GM19397 (cell line): ENCODE measurements around the gene SUSD1.

Experiments
- ATAC-seq: cut with Tn5 transposase; IDR thresholded peaks from one replicate; pipeline ENCODE4 v1.9.1; 2021; ENCODE audit warnings: mild to moderate bottlenecking, moderate library complexity; ENCODE audit not compliant: unreplicated experiment

SUSD1 gene

DNA sequence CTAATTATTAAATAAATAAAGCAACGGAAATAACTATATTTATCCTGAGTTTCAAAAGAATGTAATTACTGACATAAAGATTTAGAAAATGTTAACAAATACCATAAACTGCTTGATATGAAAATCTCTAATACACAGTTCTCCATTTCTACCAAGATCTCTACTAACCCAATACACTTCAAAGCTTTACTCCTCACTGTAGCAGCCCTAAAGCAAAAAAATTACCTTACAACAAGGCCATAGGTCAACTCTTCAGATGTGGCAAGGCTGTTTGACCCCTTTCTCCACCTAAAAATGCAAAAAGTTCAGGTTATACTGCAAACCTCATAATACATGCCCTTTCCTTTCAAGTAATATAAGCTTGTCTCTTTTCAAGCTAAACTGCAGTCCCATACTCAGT is 181.8 kb downstream of the SUSD1 start:
- no peak for ATAC-seq

DNA sequence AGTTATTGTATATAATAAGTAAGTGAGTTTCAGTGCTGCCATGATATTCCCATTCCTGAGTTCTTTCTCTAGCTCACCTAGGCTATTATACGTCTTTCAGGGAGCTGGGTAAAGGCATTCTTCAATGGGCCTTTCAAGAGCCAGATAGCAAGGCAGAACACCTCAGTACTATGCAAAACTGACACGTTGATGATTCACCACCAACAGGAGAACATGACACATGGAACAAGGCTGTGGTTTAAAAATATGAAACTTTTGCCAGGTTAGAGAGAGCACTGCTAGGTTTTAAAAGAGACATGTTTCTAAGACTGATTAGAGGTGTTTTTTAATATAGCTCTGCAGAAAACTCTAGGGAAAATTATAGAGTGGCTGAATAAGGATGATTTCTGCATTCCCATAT is 182.6 kb downstream of the SUSD1 start:
- peak; percentile 77 for ATAC-seq

DNA sequence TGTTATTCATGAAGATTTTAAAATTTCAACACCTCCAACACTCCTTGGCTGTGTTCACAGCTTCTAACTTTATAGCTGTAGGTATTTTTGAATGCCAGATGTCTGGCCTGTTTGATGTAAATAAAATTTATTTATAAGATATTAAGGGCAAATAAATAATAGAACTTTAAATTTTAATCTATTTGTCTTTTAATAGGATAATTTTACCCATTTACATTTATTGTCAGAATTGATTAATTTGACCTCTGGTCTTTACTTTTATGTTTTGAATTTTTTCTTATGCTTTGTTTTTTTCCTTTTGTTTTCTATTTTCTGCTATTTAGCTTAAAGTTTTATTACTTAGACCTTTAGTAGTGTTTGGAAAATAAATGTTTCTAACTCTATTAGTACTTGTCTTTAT is 183.9 kb downstream of the SUSD1 start:
- no peak for ATAC-seq
